GM23248 (cell line): ENCODE measurements around the gene TUBB1. TPM values are rescaled to one million over a fixed set of nuclear protein-coding genes. Genes with fewer than 3 reads are reported as not detected.

ENCODE experiments used
- DNase-seq: peaks from one replicate; pipeline ENCODE4 v3.0.0-alpha.2; 2015
- H2AFZ ChIP-seq: fragments of 200-600 bp; sonication (generic); 2 replicates; pipeline ENCODE4 v1.6.1; 2016; ENCODE audit warnings: antibody characterized with exemption
- H3F3A ChIP-seq: fragments of 200-600 bp; sonication (generic); 2 replicates; pipeline ENCODE4 v1.6.1; 2016; ENCODE audit warnings: mild to moderate bottlenecking, antibody characterized with exemption, mixed run types; ENCODE audit not compliant: insufficient read depth
- H3K27ac ChIP-seq: fragments of 200-600 bp; sonication (generic); 2 replicates; pipeline ENCODE4 v1.5.1; 2016; ENCODE audit warnings: mild to moderate bottlenecking
- H3K27me3 ChIP-seq: fragments of 200-600 bp; sonication (generic); replicated peaks from 2 replicates; pipeline ENCODE4 v1.6.1; 2016; ENCODE audit warnings: mild to moderate bottlenecking; ENCODE audit not compliant: insufficient read depth
- H3K36me3 ChIP-seq: fragments of 200-600 bp; sonication (generic); 2 replicates; pipeline ENCODE4 v1.6.1; 2016; ENCODE audit warnings: low read depth, mild to moderate bottlenecking
- H3K4me1 ChIP-seq: fragments of 200-600 bp; sonication (generic); 2 replicates; pipeline ENCODE4 v1.6.1; 2016; ENCODE audit warnings: mild to moderate bottlenecking; ENCODE audit not compliant: insufficient read depth
- H3K4me2 ChIP-seq: fragments of 200-600 bp; sonication (generic); one replicate; pipeline ENCODE4 v1.6.1; 2016; ENCODE audit warnings: mild to moderate bottlenecking; ENCODE audit not compliant: unreplicated experiment
- H3K4me3 ChIP-seq: fragments of 200-600 bp; sonication (generic); 2 replicates; pipeline ENCODE4 v1.5.1; 2016; ENCODE audit warnings: mild to moderate bottlenecking
- H3K79me2 ChIP-seq: fragments of 200-600 bp; sonication (generic); 2 replicates; pipeline ENCODE4 v1.6.1; 2016; ENCODE audit warnings: mild to moderate bottlenecking; ENCODE audit not compliant: insufficient read depth
- H3K9ac ChIP-seq: fragments of 200-600 bp; sonication (generic); 2 replicates; pipeline ENCODE4 v1.6.1; 2016; ENCODE audit warnings: mild to moderate bottlenecking
- H3K9me2 ChIP-seq: fragments of 200-600 bp; sonication (generic); 2 replicates; pipeline ENCODE4 v1.6.1; 2016; ENCODE audit warnings: mixed run types, mild to moderate bottlenecking, moderate library complexity; ENCODE audit not compliant: insufficient read depth
- H3K9me3 ChIP-seq: fragments of 200-600 bp; sonication (generic); one replicate; pipeline ENCODE4 v1.6.1; 2017; ENCODE audit warnings: low read depth
- H4K20me1 ChIP-seq: fragments of 200-600 bp; sonication (generic); 2 replicates; pipeline ENCODE4 v1.6.0; 2016; ENCODE audit not compliant: insufficient read depth
- EZH2 ChIP-seq: fragments of 200-600 bp; sonication (generic); IDR thresholded peaks from 2 replicates; pipeline ENCODE4 v1.6.1; 2018; ENCODE audit warnings: antibody characterized with exemption, mild to moderate bottlenecking; ENCODE audit not compliant: insufficient read depth, poor library complexity, severe bottlenecking
- EZH2phosphoT487 ChIP-seq: fragments of 200-600 bp; sonication (generic); IDR thresholded peaks from 2 replicates; pipeline ENCODE4 v1.6.1; 2018; ENCODE audit warnings: antibody characterized with exemption, moderate library complexity, mild to moderate bottlenecking, low read depth; ENCODE audit not compliant: insufficient read depth
- whole genome bisulfite sequencing, 2 experiments: methylation state at CpG; one replicate each; pipeline ENCODE4 v1.1.6; 2015 to 2017; ENCODE audit warnings: low lambda C conversion rate in 2 of 2, low coverage in 1 of 2; ENCODE audit errors: missing lambda C conversion rate in 2 of 2; 5-methylcytosine and 5-hydroxymethylcytosine counted together
- in situ Hi-C: fragments of 300-500 bp; cut with MboI; formaldehyde crosslinking; loops from 2 replicates; pipeline ENCODE4 v1.15.0; 2020
- polyA plus RNA-seq: library from polyadenylated mRNA; unstranded; fragments of >200 nt; fragmentation: Nextera tagmentation; extraction: Ambion mirVana; gene quantifications from 2 replicates; pipeline ENCODE4 v1.2.1, GENCODE V29; 2016
- total RNA-seq: library from RNA; depleted of rRNA; stranded (reverse); fragments of >200 nt; shearing (Covaris generic); gene quantifications from 2 replicates; pipeline ENCODE4 v1.2.3, GENCODE V29; 2014

The TUBB1 gene
- total and polyA plus RNA-seq, 2 experiments from 2014 or later, result 0.09 TPM; not detected in 1

DNA sequence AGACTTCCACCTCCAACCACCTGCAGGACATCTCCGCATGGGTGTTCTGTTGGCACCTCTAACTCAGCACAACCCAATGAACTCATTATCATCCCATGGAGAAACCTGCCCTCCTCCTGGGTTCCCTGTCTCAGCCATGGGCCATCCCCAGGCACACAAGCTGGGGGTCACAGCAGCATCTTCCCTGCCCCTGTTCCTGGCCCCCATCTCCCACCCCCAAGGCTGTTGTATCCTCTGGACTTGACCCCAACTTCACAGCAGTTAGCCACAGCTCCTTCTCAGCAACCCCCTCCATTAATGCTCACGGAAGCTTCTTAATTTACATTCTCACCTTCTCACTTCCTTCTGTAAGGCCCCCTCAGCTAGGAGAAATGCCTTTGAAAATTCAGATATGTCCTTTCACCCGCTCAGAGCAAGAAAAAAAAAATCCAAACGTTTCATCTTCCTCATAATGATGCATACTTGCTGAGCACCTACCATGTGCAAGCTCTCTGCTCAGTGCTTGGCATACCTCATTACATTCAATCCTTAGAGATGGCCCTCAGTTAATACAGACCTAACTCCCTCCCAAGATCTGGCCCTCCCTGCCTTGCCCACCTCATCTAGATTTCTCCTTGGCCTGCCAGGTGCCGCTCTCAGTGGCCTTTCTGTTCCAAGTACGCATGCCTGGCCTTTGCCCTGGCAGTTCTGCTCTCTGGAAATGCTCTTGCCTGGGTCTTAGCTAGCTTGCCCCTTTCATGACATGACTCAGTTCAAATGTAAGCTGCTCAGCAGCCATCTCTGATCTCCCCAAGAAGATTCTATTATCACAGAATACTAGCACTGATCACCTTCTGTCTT lies 40.7 kb upstream of the TUBB1 start:
- TF ChIP-seq EZH2phosphoT487 (no peak), EZH2 (no peak)
- H3K9me3 ChIP-seq, result no peaks in the 10 kb centered on the region
- no peaks in the 10 kb centered on the region for H3K36me3 ChIP-seq
- no peaks in the 10 kb centered on the region for H3K27me3 ChIP-seq
- H3K4me2 ChIP-seq, result no peak overlapping the region
- H4K20me1 ChIP-seq, result no peaks in the 10 kb centered on the region; the same call in 1 of the 2 replicates
- no peaks in the 10 kb centered on the region for H3K9me2 ChIP-seq
- no peak overlapping the region for H3K27ac ChIP-seq
- in situ Hi-C loops, result no loop called here
- no peak overlapping the region for H2AFZ ChIP-seq
- DNase-seq, result no peak
- H3K4me3 ChIP-seq, result no peak overlapping the region
- peaks cover 22% of the 10 kb centered on the region for H3K79me2 ChIP-seq
- H3K9ac ChIP-seq, result no peak overlapping the region
- H3F3A ChIP-seq, result no peaks in the 10 kb centered on the region
- 50 to 55% methylated on average over 6 of the region's 6 CpGs for WGBS, 2 experiments
- peaks cover 6% of the 10 kb centered on the region for H3K4me1 ChIP-seq

DNA sequence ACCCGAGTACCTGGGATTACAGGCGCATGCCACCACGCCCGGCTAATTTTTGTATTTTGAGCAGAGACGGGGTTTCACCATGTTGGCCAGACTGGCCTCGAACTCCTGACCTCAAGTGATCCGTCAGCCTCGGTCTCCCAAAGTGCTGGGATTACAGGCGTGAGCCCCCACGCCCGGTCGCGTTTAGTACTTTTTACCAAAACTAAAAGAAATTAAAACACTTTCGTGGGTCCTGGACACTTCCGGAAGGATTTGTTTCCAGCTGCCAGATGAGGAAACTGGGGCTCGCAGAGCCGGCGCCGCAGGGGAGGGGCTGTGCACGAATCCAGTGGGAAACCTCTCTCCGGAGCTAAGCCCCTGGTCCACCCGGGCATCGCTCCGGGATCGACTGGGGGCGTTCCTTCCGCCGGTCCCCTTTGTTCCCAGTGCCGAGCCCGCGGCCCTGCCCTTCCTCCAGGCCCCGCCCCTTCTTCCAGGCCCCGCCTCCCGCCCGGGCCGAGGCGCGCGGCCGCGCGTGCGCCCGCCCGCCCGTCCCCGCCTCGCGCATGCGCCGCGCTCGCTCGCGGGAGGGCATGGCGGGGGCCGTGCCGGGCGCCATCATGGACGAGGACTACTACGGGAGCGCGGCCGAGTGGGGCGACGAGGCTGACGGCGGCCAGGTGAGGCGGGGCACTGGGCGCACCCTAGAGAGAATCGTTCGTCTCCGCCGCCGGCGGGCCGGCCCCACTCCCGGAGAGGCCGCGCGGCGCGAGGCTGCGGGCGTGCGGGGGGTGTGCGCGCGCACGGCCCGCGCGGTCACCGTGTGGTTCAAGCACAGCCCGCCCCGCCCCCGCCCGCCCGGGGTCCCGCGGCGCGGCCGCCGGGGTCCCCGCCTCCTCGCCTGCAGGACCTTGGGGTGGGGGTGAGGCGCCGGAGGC lies 38.3 kb upstream of the TUBB1 start, which contains the start of gene NELFCD:
NELFCD (plus strand) TSS at position 546 of the 917 bp plus-strand sequence; CDS start at position 600, 54 bp downstream.
- peaks cover 46% of the 10 kb centered on the region for H3K79me2 ChIP-seq
- in situ Hi-C loops, result no loop called here
- no peak within 1 kb of the TSS for H3K27ac ChIP-seq
- H3K4me1 ChIP-seq, result peaks cover 6% of the 10 kb centered on the region
- peak within 1 kb of the TSS; percentile 100 for H2AFZ ChIP-seq
- H3K4me3 ChIP-seq, result peak within 1 kb of the TSS; percentile 96
- peak within 1 kb of the TSS; percentile 85 for H3K9ac ChIP-seq
- no peaks in the 10 kb centered on the region for H3F3A ChIP-seq
- H3K4me2 ChIP-seq, result peak within 1 kb of the TSS; percentile 92
- H3K36me3 ChIP-seq, result no peaks in the 10 kb centered on the region
- H4K20me1 ChIP-seq, result no peaks in the 10 kb centered on the region; the same call in 1 of the 2 replicates
- peak; percentile 95 for DNase-seq
- TF ChIP-seq EZH2 (no peak), EZH2phosphoT487 (no peak)
- H3K27me3 ChIP-seq, result no peaks in the 10 kb centered on the region
- H3K9me2 ChIP-seq, result no peaks in the 10 kb centered on the region
- no peaks in the 10 kb centered on the region for H3K9me3 ChIP-seq
- WGBS, 2 experiments, result 8 to 9% methylated on average over 57 to 77 of the region's 109 CpGs

DNA sequence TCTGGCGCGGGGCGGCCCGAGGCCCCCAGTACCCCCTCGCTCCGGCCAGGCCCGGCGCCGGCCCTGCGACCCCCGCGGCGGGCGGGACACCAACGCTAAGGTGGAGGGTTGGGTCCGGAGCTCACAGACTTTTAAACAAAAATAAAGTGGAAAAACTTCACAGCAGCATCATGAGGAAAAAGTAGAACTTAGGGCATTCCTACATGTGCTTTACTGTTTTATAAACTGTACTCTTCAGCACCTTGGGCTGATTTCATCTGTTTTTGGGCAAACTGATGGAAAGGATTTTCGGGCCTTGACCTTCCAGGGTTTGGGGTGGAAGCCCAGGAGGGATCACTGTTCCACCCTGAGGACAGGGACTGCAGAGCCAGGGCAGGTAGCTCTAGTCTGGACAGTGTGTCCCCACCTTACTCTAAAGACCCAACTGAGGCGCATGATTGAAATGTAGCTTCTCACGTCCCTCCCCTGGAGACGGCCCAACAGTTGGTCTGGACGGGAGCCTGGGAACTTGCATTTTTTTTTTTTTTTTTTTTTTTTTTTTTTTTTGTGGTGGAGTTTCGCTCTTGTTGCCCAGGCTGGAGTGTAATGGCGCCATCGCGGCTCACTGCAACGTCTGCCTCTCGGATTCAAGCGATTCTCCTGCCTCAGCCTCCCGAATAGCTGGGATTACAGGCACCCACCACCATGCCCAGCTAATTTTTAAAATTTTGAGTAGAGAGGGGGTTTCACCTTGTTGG lies 37.4 kb upstream of the TUBB1 start:
- H3K27me3 ChIP-seq, result no peaks in the 10 kb centered on the region
- no peaks in the 10 kb centered on the region for H3F3A ChIP-seq
- H3K9me3 ChIP-seq, result no peaks in the 10 kb centered on the region
- H3K27ac ChIP-seq, result no peak overlapping the region
- peak overlapping the region; percentile 100 for H2AFZ ChIP-seq
- H4K20me1 ChIP-seq, result no peaks in the 10 kb centered on the region; the same call in 1 of the 2 replicates
- peak overlapping the region; percentile 74 for H3K4me2 ChIP-seq
- in situ Hi-C loops, result no loop called here
- peak; percentile 56 for DNase-seq
- peaks cover 3% of the 10 kb centered on the region; the same call in 1 of the 2 replicates for H3K36me3 ChIP-seq
- peak overlapping the region; percentile 85 for H3K9ac ChIP-seq
- H3K4me3 ChIP-seq, result peak overlapping the region; percentile 96
- peaks cover 54% of the 10 kb centered on the region for H3K79me2 ChIP-seq
- no peaks in the 10 kb centered on the region for H3K9me2 ChIP-seq
- 18 to 19% methylated on average over 21 to 29 of the region's 29 CpGs for WGBS, 2 experiments
- TF ChIP-seq EZH2 (no peak), EZH2phosphoT487 (no peak)
- peaks cover 6% of the 10 kb centered on the region for H3K4me1 ChIP-seq
